ENCODE results near the gene DDC.

Gene DDC

DNA sequence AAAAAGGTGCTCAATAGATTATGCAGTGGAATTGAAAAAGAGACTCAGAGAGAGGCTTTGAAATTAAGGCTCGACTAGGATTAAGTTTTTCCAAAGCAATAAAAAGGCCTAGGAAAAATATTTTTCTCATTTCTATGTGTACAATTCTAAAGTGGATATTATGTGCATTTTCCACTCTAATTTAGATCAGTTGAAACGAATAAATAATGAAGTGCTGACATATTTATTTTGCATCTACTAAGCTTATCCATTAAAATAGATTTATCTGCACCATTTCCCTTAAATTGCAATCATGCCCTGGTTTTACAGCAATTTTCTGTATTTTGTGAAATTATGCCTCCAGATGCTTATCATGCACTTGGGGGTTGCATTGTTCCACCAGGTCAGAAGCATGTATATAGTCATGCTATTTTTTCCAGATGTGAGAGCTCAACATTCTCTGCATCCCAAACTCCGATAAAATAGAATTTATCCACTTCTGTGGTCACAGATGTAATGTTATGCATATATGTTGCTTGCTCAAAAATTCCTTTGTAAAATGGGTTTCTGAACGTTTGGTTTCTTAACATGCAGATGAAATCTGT, 133.4 kb downstream of the DDC start:
- no peak for DNase-seq (ENCODE audit: low spot score)
- TF ChIP-seq, protein P1, sequence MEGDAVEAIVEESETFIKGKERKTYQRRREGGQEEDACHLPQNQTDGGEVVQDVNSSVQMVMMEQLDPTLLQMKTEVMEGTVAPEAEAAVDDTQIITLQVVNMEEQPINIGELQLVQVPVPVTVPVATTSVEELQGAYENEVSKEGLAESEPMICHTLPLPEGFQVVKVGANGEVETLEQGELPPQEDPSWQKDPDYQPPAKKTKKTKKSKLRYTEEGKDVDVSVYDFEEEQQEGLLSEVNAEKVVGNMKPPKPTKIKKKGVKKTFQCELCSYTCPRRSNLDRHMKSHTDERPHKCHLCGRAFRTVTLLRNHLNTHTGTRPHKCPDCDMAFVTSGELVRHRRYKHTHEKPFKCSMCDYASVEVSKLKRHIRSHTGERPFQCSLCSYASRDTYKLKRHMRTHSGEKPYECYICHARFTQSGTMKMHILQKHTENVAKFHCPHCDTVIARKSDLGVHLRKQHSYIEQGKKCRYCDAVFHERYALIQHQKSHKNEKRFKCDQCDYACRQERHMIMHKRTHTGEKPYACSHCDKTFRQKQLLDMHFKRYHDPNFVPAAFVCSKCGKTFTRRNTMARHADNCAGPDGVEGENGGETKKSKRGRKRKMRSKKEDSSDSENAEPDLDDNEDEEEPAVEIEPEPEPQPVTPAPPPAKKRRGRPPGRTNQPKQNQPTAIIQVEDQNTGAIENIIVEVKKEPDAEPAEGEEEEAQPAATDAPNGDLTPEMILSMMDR (IDR thresholded peaks at IDR 0.05; ENCODE audit: borderline replicate concordance, control extremely low read depth, extremely low read depth, insufficient read depth, missing control alignments) = no peak
- in situ Hi-C loops (cut with MboI; ENCODE audit: low sequenced_read_pairs, unreplicated experiment) = no loop called here

DNA sequence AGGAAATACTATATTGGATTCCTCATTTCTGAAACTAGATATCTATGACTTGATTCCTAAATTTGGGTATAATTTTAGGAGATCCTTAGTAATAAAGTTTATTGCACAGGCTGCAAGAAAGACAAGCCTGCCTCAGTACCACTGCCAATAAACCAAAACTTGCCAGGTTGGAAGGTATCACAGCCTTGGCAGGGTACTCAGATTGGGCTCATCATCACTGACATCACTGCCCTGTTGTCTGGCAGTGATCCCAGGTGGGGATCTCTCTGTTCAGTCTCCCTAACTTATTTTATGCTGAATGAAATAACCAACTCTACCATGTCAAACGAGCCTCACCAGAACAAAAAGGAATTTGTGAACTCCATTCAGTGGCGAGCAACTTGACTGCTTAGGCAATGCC, 133.9 kb downstream of the DDC start:
- in situ Hi-C loops (cut with MboI; ENCODE audit: low sequenced_read_pairs, unreplicated experiment) = no loop called here
- DNase-seq (ENCODE audit: low spot score) = no peak
- TF ChIP-seq, protein P1 (IDR thresholded peaks at IDR 0.05; ENCODE audit: borderline replicate concordance, control extremely low read depth, extremely low read depth, insufficient read depth, missing control alignments) = no peak

DNA sequence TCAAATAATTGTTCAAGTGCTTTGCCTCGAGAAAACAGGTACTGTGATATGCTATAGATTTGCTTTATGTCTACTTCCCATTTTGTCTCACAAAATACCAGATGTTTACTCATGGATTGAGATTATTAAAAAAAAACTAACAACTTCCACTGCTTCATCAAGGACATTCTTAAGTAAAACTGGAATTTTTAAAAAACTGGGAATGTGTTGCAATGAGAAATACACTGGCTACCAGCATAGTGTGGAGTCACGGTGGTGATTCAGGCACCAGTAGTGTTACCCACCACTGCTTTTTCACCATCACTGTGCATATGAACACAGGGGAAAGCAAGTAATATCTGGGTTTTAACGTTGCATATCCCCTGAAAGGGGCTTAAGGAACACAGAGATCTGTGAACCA, 136.3 kb downstream of the DDC start:
- TF ChIP-seq, protein P1 (IDR thresholded peaks at IDR 0.05; ENCODE audit: borderline replicate concordance, control extremely low read depth, extremely low read depth, insufficient read depth, missing control alignments) = no peak
- DNase-seq (ENCODE audit: low spot score) = no peak
- in situ Hi-C loops (cut with MboI; ENCODE audit: low sequenced_read_pairs, unreplicated experiment) = no loop called here

DNA sequence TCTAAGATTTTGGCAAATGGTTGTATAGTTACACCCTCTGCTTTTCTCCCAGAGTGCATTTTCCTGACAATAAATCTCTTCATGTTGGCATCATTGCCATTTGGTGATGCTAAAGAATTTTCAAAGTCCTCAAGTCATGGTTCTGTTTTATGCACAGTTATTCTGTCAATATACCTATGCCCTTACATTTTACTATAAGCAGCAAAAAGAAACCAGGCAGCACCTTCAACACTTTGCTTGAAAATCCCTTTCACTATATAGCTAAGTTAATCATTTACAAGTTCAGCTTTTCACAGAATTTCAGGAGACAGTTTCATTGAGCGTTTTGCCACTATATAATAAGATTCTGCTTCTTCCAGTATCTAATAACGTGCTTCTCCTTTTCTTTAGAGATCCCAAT, 137.7 kb downstream of the DDC start:
- in situ Hi-C loops (cut with MboI; ENCODE audit: low sequenced_read_pairs, unreplicated experiment) = no loop called here
- TF ChIP-seq, protein P1 (IDR thresholded peaks at IDR 0.05; ENCODE audit: borderline replicate concordance, control extremely low read depth, extremely low read depth, insufficient read depth, missing control alignments) = no peak
- no peak for DNase-seq (ENCODE audit: low spot score)

DNA sequence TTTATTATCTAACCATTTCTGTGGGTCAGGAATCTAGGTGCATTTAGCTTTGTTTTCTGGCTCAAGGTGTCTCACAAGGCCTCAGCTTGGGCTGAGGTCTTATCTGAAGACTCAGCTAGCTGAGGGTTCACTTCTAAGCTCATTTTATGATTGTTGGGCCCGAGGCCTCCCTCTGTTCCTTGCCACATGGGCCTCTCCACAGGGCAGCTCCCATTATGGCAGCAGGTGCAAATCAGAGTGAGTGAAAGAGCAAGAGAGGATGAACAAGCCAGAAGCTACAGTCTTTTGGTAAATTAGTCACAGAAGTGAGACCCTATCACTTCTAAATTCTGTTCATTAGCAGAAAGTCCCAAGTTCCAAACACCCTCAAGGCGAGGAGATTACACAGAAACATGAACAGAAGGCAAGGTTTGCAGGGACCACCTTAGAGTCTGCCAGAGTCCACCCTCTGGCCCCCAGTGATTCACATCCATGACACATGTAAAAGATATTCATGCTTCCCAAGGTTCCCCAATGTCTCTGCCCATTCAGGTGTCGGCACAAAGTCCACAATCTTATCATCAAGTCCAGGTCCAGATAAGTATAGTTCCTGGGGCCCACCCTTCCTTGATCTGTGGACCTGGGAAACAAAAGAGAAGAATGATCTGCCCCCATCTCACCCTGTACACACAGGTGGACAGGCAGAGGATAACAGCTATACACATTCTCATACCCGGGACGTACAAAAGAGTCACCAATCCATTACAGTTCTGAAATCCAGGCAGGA, 138.7 kb downstream of the DDC start:
- TF ChIP-seq, protein P1 (IDR thresholded peaks at IDR 0.05; ENCODE audit: borderline replicate concordance, control extremely low read depth, extremely low read depth, insufficient read depth, missing control alignments) = no peak
- in situ Hi-C loops (cut with MboI; ENCODE audit: low sequenced_read_pairs, unreplicated experiment) = no loop called here
- DNase-seq (ENCODE audit: low spot score) = no peak

DNA sequence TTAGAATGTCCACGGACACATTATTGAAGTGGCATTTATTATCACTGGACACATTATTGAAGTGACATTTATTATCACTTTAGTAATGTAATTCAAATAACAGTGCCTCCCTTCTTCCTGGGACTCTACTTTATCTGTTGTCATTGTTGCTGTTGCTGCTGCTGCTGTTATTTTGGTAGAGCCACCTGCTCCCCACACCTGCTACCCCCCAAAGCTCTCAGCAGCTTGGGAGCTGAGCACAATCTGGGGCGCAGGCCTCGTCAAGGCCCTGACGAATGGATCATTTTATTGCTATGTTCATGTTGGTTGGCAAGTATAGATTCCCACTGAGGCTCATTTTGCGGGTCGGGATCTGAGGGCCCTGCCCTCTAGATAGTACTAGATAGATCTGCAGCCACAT, 139.9 kb downstream of the DDC start:
- in situ Hi-C loops (cut with MboI; ENCODE audit: low sequenced_read_pairs, unreplicated experiment) = no loop called here

More for the DNA sequence above, 139.9 kb downstream of the DDC start:
- TF ChIP-seq, protein P1 (IDR thresholded peaks at IDR 0.05; ENCODE audit: borderline replicate concordance, control extremely low read depth, extremely low read depth, insufficient read depth, missing control alignments) = no peak
- no peak for DNase-seq (ENCODE audit: low spot score)
